Smooth muscle cell (in vitro differentiated cells): ENCODE data around the gene AKAP8. TPM values are rescaled to one million over a fixed set of nuclear protein-coding genes. Genes with fewer than 3 reads are reported as not detected.
"Not testable (repeated sequence)": the region's sequence is repeated elsewhere in the genome, so short reads cannot be mapped to it uniquely, and the experiment has no call there.

Experiments
- DNase-seq: peaks from one replicate; lab custom pipeline; 2025; ENCODE audit not compliant: unreplicated experiment; lab: John Stamatoyannopoulos, UW
- H2AFZ ChIP-seq: fragments of 200-600 bp; sonication (generic); 2 replicates; pipeline ENCODE4 v1.6.0; 2016; ENCODE audit warnings: antibody characterized with exemption, low read depth, mild to moderate bottlenecking
- H3F3A ChIP-seq: fragments of 200-600 bp; sonication (generic); 2 replicates; pipeline ENCODE4 v1.6.0; 2017; ENCODE audit warnings: antibody characterized with exemption, low read depth
- H3K27ac ChIP-seq: fragments of 200-600 bp; sonication (generic); 2 replicates; pipeline ENCODE4 v1.5.1; 2016; ENCODE audit warnings: low read depth, mild to moderate bottlenecking
- H3K27me3 ChIP-seq: fragments of 200-600 bp; sonication (generic); 2 replicates; pipeline ENCODE4 v1.6.1; 2016; ENCODE audit warnings: low read depth, mild to moderate bottlenecking
- H3K36me3 ChIP-seq: fragments of 200-600 bp; sonication (generic); 2 replicates; pipeline ENCODE4 v1.5.1; 2016; ENCODE audit warnings: low read depth
- H3K4me1 ChIP-seq: fragments of 200-600 bp; sonication (generic); 2 replicates; pipeline ENCODE4 v1.5.1; 2016; ENCODE audit warnings: low read depth
- H3K4me2 ChIP-seq: fragments of 200-600 bp; sonication (generic); 2 replicates; pipeline ENCODE4 v1.6.0; 2016; ENCODE audit warnings: mild to moderate bottlenecking
- H3K4me3 ChIP-seq: fragments of 200-600 bp; sonication (generic); 2 replicates; pipeline ENCODE4 v1.5.1; 2016; ENCODE audit warnings: mild to moderate bottlenecking
- H3K79me2 ChIP-seq: fragments of 200-600 bp; sonication (generic); 2 replicates; pipeline ENCODE4 v1.6.0; 2016; ENCODE audit warnings: low read depth, mild to moderate bottlenecking
- H3K9ac ChIP-seq: fragments of 200-600 bp; sonication (generic); 2 replicates; pipeline ENCODE4 v1.6.0; 2016; ENCODE audit warnings: low read depth
- H3K9me3 ChIP-seq: fragments of 200-600 bp; sonication (generic); replicated peaks from 2 replicates; pipeline ENCODE4 v1.5.1; 2016; ENCODE audit warnings: low read depth
- H4K20me1 ChIP-seq: fragments of 200-600 bp; sonication (generic); 2 replicates; pipeline ENCODE4 v1.6.0; 2016; ENCODE audit warnings: low read depth
- WGBS: methylation state at CpG from one replicate; pipeline ENCODE4 v1.1.7; 2016; ENCODE audit warnings: low lambda C conversion rate; 5-methylcytosine and 5-hydroxymethylcytosine counted together
- polyA plus RNA-seq: library from polyadenylated mRNA; unstranded; fragments of >200 nt; fragmentation: Nextera tagmentation; extraction: Ambion mirVana; gene quantifications from 2 replicates; pipeline ENCODE4 v1.2.1, GENCODE V29; 2016
- total RNA-seq: library from RNA; depleted of rRNA; stranded (reverse); fragments of >200 nt; gene quantifications from 2 replicates; pipeline ENCODE4 v1.2.3, GENCODE V29; 2014
- TF ChIP-seq, protein P1 (sequence below): fragments of 200-600 bp; sonication (generic); IDR thresholded peaks from 2 replicates; pipeline ENCODE4 v1.5.1; 2017; ENCODE audit warnings: borderline replicate concordance, mild to moderate bottlenecking, antibody characterized with exemption; ENCODE audit not compliant: insufficient read depth, poor library complexity, severe bottlenecking

Gene AKAP8
- total and polyA plus RNA-seq, 2 experiments from 2014 or later: 12.0 to 19.1 TPM

DNA sequence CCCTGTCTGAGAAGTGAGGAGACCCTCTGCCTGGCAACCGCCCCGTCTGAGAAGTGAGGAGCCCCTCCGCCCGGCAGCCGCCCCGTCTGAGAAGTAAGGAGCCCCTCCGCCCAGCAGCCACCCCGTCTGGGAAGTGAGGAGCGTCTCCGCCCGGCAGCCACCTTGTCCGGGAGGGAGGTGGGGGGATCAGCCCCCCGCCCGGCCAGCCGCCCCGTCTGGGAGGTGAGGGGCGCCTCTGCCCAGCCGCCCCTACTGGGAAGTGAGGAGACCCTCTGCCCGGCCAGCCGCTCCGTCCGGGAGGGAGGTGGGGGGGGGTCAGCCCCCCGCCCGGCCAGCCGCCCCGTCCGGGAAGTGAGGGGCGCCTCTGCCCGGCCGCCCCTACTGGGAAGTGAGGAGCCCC lies 16.5 kb downstream of the AKAP8 start:
- not testable (repeated sequence) for DNase-seq, H2AFZ ChIP-seq, H3K79me2 ChIP-seq, H3K4me1 ChIP-seq, H3K27ac ChIP-seq, H3K27me3 ChIP-seq, H3K9me3 ChIP-seq, H3K9ac ChIP-seq, H3K4me3 ChIP-seq, H3K4me2 ChIP-seq, H3F3A ChIP-seq
- WGBS: no CpG with 5 or more reads among the region's 30 CpGs
- peaks cover 23% of the 10 kb centered on the region for H4K20me1 ChIP-seq
- peaks cover 12% of the 10 kb centered on the region for H3K36me3 ChIP-seq

DNA sequence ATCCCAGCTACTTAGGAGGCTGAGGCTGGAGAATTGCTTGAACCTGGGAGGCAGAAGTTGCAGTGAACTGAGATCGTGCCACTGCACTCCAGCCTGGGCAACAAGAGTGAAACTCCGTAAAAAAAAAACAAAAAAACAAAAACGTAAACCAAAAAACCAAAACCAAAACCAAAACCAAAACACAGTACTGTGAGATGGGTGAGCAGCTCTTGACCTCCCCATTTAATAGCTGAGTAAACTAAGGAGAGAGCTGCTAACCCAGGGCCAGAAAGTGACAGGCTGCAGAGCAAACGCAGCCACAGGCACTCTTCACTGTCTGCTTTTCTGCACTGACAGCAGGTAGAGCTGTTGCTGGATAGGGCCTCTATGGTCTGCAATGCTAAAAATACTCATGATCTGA lies 19.6 kb downstream of the AKAP8 start:
- H3K4me3 ChIP-seq, H3K27me3 ChIP-seq, H3F3A ChIP-seq, H3K4me1 ChIP-seq, H3K9ac ChIP-seq, H2AFZ ChIP-seq, H3K4me2 ChIP-seq, H3K27ac ChIP-seq, H3K79me2 ChIP-seq, DNase-seq, H3K9me3 ChIP-seq: not testable (repeated sequence)
- WGBS: 97% methylated on average over 4 of the region's 4 CpGs
- Histone ChIP-seq H4K20me1 (peaks cover 23% of the 10 kb centered on the region), H3K36me3 (peaks cover 12% of the 10 kb centered on the region)

GRCh38 chr19:15358918-15359317 lies 20.7 kb downstream of the AKAP8 start:
- no peak overlapping the region for H3K9ac ChIP-seq
- WGBS: 56% methylated on average over 3 of the region's 3 CpGs
- H3K27ac ChIP-seq: peak overlapping the region; percentile 16
- H4K20me1 ChIP-seq: peaks cover 15% of the 10 kb centered on the region
- peaks cover 8% of the 10 kb centered on the region for H3F3A ChIP-seq
- no peaks in the 10 kb centered on the region for H3K79me2 ChIP-seq
- no peak overlapping the region for H3K4me2 ChIP-seq
- peaks cover 12% of the 10 kb centered on the region for H3K36me3 ChIP-seq
- H3K9me3 ChIP-seq: no peaks in the 10 kb centered on the region
- H3K4me1 ChIP-seq: no peaks in the 10 kb centered on the region
- H3K27me3 ChIP-seq: no peaks in the 10 kb centered on the region
- TF ChIP-seq, protein P1, sequence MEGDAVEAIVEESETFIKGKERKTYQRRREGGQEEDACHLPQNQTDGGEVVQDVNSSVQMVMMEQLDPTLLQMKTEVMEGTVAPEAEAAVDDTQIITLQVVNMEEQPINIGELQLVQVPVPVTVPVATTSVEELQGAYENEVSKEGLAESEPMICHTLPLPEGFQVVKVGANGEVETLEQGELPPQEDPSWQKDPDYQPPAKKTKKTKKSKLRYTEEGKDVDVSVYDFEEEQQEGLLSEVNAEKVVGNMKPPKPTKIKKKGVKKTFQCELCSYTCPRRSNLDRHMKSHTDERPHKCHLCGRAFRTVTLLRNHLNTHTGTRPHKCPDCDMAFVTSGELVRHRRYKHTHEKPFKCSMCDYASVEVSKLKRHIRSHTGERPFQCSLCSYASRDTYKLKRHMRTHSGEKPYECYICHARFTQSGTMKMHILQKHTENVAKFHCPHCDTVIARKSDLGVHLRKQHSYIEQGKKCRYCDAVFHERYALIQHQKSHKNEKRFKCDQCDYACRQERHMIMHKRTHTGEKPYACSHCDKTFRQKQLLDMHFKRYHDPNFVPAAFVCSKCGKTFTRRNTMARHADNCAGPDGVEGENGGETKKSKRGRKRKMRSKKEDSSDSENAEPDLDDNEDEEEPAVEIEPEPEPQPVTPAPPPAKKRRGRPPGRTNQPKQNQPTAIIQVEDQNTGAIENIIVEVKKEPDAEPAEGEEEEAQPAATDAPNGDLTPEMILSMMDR: no peak
- DNase-seq: no peak
- H2AFZ ChIP-seq: no peak overlapping the region
- H3K4me3 ChIP-seq: no peak overlapping the region

DNA sequence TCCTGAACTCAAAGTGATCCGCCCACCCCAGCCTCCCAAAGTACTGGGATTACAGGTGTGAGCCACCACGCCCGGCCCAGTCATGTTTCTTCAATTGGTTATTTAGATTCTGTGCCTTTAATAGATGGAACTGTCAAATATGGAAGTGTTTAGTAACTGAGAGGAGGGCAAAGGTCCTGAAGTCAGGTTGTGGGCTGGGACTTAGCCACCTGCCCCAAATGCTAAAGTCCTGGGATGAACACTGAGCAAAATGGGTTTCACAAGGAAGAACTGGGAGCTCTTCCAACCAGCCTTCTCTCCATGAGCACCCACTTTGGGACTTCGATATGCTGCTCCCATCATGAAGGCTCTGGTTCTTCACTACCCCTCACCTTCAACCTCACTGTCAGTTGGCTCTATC lies 21.7 kb downstream of the AKAP8 start:
- Histone ChIP-seq H3K27ac (no peak overlapping the region), H2AFZ (no peak overlapping the region), H3K36me3 (peaks cover 12% of the 10 kb centered on the region), H3K4me1 (no peaks in the 10 kb centered on the region), H3K4me2 (no peak overlapping the region), H3K9me3 (no peaks in the 10 kb centered on the region), H3K79me2 (no peaks in the 10 kb centered on the region), H3K9ac (no peak overlapping the region), H4K20me1 (peaks cover 18% of the 10 kb centered on the region), H3K27me3 (no peaks in the 10 kb centered on the region), H3F3A (peaks cover 13% of the 10 kb centered on the region), H3K4me3 (no peak overlapping the region)
- TF ChIP-seq, protein P1: no peak
- 98% methylated on average over 4 of the region's 4 CpGs for WGBS
- no peak for DNase-seq
